ENCODE data around the gene MYO16. TPM values are rescaled to one million over a fixed set of nuclear protein-coding genes. Genes with fewer than 3 reads are reported as not detected.

The MYO16 gene
- total and polyA plus RNA-seq, 12 donors, result 0.29 to 5.9 (median 1.4) TPM

- no peaks in the 10 kb centered on the region for H3K4me1 ChIP-seq
- intact Hi-C loops (cut with DNase I), result no loop called here
- WGBS, 2 donors, result 75 to 78% methylated on average over 1 of the region's 1 CpG
Observed at GRCh38 chr13:109118521-109118920, 489.1 kb downstream of the MYO16 start.

GRCh38 chr13:109119896-109120295 lies 490.5 kb downstream of the MYO16 start:
- Histone ChIP-seq H3K27ac (no peak overlapping the region), H3K4me3 (no peak overlapping the region), H3K9me3 (no peaks in the 10 kb centered on the region), H3K36me3 (no peaks in the 10 kb centered on the region), H3K4me1 (no peaks in the 10 kb centered on the region), H3K27me3 (peaks cover 0 to 6% (median 0%) of the 10 kb centered on the region in 7 donors)
- 51 to 59% methylated on average over 1 of the region's 1 CpG for WGBS, 2 donors
- DNase-seq, result no peak
- no peak for TF ChIP-seq CTCF (IDR thresholded peaks at IDR 0.05)
- intact Hi-C loops (cut with DNase I), result no loop called here
- ATAC-seq, result no peak

More at GRCh38 chr13:109118521-109118920, 489.1 kb downstream of the MYO16 start:
- no peak overlapping the region for H3K4me3 ChIP-seq
- peaks cover 0 to 6% (median 0%) of the 10 kb centered on the region in 7 donors for H3K27me3 ChIP-seq
- no peak for TF ChIP-seq CTCF (IDR thresholded peaks at IDR 0.05)
- no peak overlapping the region for H3K27ac ChIP-seq
- no peaks in the 10 kb centered on the region for H3K9me3 ChIP-seq
- ATAC-seq (no peak), DNase-seq (no peak)
- H3K36me3 ChIP-seq, result no peaks in the 10 kb centered on the region

- TF ChIP-seq CTCF (IDR thresholded peaks at IDR 0.05), result no peak
- no peak overlapping the region for H3K27ac ChIP-seq
- 84 to 88% methylated on average over 5 of the region's 5 CpGs for WGBS, 2 donors
- no peaks in the 10 kb centered on the region for H3K9me3 ChIP-seq
- DNase-seq (no peak), ATAC-seq (no peak)
- H3K36me3 ChIP-seq, result no peaks in the 10 kb centered on the region
- intact Hi-C loops (cut with DNase I), result no loop called here
- peaks cover 0 to 6% (median 0%) of the 10 kb centered on the region in 7 donors for H3K27me3 ChIP-seq
- no peak overlapping the region for H3K4me3 ChIP-seq
- H3K4me1 ChIP-seq, result no peaks in the 10 kb centered on the region
Observed at GRCh38 chr13:109121826-109122225, 492.4 kb downstream of the MYO16 start.

- Histone ChIP-seq H3K4me1 (no peaks in the 10 kb centered on the region), H3K27me3 (no peaks in the 10 kb centered on the region), H3K9me3 (no peaks in the 10 kb centered on the region), H3K36me3 (no peaks in the 10 kb centered on the region), H3K4me3 (no peak overlapping the region), H3K27ac (no peak overlapping the region)
- ATAC-seq (no peak), DNase-seq (no peak)
- TF ChIP-seq CTCF (IDR thresholded peaks at IDR 0.05), result no peak
- 79 to 88% methylated on average over 2 of the region's 2 CpGs for WGBS, 2 donors
- intact Hi-C loops (cut with DNase I), result no loop called here
Observed at GRCh38 chr13:109123971-109124370, 494.6 kb downstream of the MYO16 start.
